ENCODE measurements around the gene ANKS1A.
"Not testable (repeated sequence)": the region's sequence is repeated elsewhere in the genome, so short reads cannot be mapped to it uniquely, and the experiment has no call there.

ANKS1A gene

GRCh38 chr6:34924831-34925625 is 36.0 kb downstream of the ANKS1A start:
- DNase-seq, result no peak

DNA sequence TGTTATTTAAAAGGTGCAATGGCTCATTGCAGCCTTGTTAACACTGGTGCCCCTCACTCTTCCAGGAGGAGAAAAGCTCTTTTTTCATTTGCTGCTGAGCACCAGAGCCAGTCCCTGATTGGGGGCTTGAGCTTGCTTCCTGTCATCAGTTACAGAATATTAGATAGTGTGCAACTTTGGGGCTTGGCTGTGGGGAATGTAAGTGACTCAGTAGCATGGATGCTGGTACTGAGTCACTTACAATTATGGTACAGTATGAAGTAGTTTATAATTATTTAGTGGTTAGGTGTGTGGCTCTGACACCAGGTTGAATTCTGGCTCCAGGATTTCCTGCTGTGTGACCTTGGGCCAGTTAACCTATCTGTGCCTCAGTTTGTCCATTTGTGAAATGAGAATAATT is 37.6 kb downstream of the ANKS1A start:
- no peak for DNase-seq

GRCh38 chr6:34928220-34928619 is 39.2 kb downstream of the ANKS1A start:
- no peak for DNase-seq

GRCh38 chr6:34928695-34929094 is 39.6 kb downstream of the ANKS1A start:
- no peak for DNase-seq

GRCh38 chr6:34929241-34929978 is 40.4 kb downstream of the ANKS1A start:
- DNase-seq, result no peak

- DNase-seq, result no peak
Measured at GRCh38 chr6:34930221-34930620, 41.2 kb downstream of the ANKS1A start.

- DNase-seq, result not testable (repeated sequence)
Measured at GRCh38 chr6:34932202-34932601, 43.1 kb downstream of the ANKS1A start.

GRCh38 chr6:34934516-34934915 is 45.5 kb downstream of the ANKS1A start:
- DNase-seq, result no peak

DNA sequence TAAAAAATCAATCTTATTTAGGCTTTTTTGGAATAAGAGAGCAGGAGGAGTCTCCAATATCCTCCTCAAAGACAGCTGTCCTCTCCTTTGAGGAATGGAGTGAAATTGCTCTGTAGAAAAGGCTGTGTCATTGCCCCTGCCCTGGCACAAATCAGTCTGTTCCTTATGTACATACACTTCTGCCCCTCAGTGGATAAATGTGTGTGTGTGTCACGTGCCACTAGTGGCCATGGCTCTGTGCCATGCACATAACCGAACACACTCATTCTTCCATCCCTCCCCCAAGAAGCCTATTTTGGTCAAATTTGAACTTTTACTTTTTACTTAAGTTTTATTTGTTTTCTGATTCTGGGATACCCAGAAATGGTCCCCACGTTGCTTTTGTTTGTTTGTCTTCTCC is 49.2 kb downstream of the ANKS1A start:
- no peak for DNase-seq

DNA sequence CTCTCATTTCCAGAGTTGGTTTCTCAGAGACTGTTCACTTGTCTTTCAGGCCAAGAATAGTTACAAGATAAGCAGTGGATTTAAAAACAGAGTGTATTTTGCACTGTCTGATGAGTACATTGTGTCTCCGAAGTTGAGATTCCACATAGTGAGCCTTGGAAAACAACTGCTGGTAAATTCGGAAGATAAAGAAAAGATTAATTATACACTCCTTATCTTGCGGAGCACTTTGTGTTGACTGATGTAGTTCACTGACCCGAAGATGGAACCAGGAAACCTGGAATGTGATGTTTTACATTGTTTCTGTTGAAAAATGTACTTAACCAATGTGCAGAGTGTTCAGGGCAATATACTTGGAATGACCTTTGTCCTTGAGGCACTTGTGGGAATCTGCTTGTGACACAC is 51.0 kb downstream of the ANKS1A start:
- DNase-seq, result no peak

- no peak for DNase-seq
Measured at GRCh38 chr6:34941421-34941820, 52.4 kb downstream of the ANKS1A start.

- no peak for DNase-seq
Measured at GRCh38 chr6:34945317-34945716, 56.3 kb downstream of the ANKS1A start.

DNA sequence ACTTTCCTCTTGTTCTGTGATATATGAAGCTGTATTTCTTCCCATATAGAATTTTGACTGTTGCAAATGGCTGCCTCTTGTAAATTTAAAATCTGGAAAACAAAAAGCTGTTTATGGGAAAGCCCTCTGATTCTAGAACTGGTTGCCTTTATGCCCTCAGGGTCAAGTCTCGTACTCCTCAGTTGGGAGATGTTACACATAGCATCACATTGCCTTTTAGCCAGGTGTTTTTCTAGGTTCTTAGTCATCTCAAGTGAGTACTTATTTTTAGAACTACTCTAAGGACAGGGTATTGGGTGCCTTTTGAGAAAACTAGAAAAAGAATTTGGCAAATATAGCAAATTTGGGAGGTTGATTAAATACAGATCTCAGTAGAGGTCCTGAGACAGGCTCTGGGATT is 58.5 kb downstream of the ANKS1A start:
- no peak for DNase-seq

DNA sequence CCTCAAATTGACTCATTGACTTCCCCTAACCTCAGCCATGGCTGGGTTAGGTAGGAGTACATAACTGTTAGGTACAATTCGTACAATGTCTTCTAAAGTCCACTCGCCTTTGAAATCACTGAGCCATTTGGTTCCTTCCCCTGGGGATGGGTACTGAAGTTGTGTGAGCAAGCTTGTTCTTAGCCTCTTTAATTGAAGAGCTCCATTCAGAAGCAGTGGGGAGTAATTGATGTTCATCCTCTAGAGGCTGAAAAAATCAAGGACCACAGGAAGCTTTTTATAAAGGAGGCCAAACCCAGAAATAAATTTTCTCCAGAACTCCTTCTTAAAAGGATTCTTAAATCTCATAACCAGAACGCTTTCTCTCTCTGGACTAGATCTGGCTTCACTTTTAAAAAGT is 60.6 kb downstream of the ANKS1A start:
- no peak for DNase-seq

DNA sequence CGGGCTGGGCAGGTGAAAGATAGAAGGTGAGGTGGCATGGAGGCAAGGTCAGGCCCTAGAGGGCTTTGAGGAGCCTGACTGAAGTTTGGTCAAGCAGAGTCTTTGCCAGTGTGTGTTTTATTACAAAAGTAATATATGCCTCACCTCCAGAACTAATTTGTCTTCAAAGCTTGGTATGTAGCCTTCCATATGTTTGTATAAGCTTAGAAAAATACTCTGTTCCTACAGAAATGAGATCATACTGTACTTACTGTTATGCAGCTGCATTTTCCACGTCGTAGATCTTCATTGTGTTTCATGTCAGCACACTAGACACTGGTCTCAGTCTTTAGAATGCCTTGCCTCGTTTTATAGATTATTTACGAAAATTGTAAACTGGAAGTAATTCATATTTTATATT is 61.8 kb downstream of the ANKS1A start:
- no peak for DNase-seq

GRCh38 chr6:34951731-34952130 is 62.7 kb downstream of the ANKS1A start:
- no peak for DNase-seq

DNA sequence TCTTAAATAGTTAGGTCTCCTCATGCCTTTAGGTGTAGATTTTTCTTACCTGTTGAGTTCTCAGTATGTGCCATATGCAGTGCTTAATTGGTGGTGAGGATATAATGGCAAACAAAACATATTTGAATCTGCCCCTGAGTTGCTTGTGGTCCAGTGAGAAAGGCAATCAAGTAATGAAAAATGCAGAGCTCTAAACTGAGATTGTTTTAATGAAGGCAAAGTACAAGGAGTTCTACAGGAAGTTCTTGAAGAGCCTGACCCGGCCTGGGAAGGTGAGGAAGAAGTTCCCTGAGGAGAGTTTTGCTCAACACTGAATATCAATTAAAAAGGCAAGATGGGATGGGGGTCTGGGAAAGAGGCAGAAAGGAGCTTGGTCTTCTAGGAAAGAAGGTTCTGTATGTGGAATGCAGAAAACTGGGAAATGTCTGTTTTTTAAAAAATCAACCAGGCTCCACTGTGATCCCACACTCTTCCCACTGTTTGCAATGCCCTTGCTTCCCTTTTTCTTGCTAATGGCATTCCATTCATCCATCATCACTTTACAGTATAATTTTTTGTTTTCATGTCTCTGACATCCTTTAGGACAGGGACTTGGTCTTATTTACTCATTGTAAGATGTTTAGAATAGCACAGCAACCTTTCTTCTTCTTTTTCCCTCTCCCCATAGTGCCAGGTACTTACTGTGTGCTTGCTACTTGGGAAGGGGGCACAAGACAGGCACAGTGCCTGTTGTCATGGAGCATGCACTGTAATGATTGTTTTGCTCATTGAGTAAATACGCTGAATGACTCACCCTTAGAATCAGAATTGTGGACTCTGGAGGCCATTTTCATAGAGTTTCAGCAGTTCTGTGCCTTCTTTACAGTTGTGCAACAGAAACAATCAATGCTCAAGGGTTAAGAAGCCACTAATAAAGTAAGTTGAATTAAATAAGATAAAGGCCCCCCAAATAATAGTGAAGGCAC is 64.3 kb downstream of the ANKS1A start:
- DNase-seq, result no peak

DNA sequence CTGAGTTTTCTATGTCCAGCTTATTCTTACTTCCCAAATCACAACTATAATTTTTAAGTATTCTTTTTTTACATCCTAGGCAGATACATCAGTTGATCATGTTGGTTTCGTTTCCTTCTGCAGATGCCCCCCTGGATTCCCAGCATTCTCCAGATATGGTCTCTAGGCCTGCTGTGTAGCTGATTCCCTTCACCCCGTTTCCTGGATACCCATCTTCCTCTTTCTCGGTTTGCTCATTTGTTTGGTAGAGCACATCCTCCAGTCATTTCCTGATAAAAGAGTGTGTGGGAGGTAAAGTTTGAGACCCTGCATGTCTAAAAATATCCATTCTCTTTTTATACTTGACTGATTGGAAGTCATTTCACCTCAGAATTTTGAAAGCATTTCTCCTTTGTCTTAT is 66.4 kb downstream of the ANKS1A start:
- DNase-seq, result no peak

- no peak for DNase-seq
Measured at GRCh38 chr6:34957231-34957783, 68.3 kb downstream of the ANKS1A start.

DNA sequence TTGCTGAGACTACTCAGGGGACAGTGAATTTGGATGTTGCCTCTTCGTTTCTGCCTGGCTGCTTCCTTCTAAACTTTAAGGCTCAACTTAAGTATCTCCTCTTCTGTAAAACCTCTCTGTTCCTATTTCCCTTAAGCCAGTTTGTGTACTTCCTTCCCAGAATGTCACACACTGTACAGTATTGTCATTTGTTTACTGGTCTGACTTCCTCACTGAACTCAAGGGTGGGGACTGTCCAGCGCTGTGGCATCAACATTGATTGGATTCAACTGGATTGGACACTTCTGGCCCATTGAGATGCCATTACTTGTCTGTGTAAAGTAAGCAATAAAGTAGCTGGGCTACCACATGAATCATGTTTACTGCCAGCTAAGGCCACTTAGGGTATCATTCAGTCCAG is 69.7 kb downstream of the ANKS1A start:
- no peak for DNase-seq

DNA sequence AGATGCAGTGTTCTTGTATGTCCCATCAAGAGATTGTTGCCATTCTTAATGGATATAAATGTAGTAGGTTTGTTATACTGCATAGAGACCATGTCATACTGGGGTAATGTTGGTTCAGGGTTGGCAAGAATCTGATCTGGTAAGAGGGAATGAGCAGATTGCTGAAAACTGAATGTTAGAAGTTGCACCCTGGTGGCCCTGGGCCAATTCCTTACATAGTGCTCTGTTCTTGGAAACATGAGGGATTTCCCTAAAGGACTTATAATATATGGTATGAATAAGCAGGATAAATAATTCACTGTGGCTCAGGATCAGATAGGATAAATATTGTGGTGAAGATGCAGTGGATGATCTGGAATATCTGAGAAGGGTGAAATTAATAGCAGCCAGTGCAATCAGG is 70.2 kb downstream of the ANKS1A start:
- DNase-seq, result no peak

GRCh38 chr6:34961082-34961481 is 72.0 kb downstream of the ANKS1A start:
- no peak for DNase-seq

DNA sequence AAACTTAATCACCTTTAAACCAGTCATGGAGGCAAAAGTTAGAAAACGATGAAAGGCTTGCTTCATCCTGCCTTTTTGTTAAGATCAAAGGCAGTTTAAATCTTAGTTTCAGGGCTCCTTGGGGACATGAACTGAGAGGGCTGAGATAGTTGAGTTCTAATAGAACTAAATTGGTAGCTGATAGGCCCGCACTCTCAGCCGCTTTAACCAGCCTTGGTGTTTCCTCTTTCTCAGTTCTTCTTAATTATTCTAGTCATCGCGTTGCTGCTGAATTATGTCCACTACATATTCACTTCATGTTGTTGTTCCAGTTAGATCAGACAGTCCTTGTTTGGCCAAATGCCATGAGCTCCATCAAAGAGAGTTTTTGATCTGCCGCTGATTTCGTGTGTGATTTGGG is 72.5 kb downstream of the ANKS1A start:
- DNase-seq, result no peak

Measured in NCI-H526 (cell line).